Activated CD8-positive, alpha-beta memory T cell treated with anti-CD3 and anti-CD28 coated beads for 4 hours (primary cell): ENCODE data around the gene FXYD5.
A peak's percentile ranks its signal among the peaks of the same experiment; 100 is the strongest.
"Not testable (repeated sequence)": the region's sequence is repeated elsewhere in the genome, so short reads cannot be mapped to it uniquely, and the experiment has no call there.

Experiments used
- DNase-seq, 2 donors: peaks; one replicate each; pipeline ENCODE4 v3.0.0-alpha.2; 2020; ENCODE audit warnings: low read depth in 2 of 2

The FXYD5 gene

GRCh38 chr19:35136977-35137702, 17.4 kb upstream of the FXYD5 start:
- DNase-seq, result no peak

- no peak for DNase-seq
Observed at GRCh38 chr19:35138305-35138892, 16.1 kb upstream of the FXYD5 start, which contains the start of gene FXYD1. Gene FXYD1, plus strand, starts transcription at chr19:35138824. Its CDS starts 1,256 bp downstream, at chr19:35140080.

- no peak for DNase-seq
Observed at GRCh38 chr19:35140207-35140961, 14.2 kb upstream of the FXYD5 start.

GRCh38 chr19:35140962-35141836, 13.3 kb upstream of the FXYD5 start:
- DNase-seq, result peak; percentile 92 to 93

- no peak for DNase-seq
Observed at GRCh38 chr19:35141837-35142605, 12.5 kb upstream of the FXYD5 start.

- DNase-seq, result peak; percentile 43 to 51
Observed at GRCh38 chr19:35142606-35143230, 11.8 kb upstream of the FXYD5 start.

GRCh38 chr19:35143231-35143715, 11.3 kb upstream of the FXYD5 start, which contains the start of gene FXYD7:
Gene FXYD7, plus strand, starts transcription at chr19:35143255. Its CDS starts 79 bp downstream, at chr19:35143334.
- no peak for DNase-seq

GRCh38 chr19:35143818-35144217, 10.7 kb upstream of the FXYD5 start:
- DNase-seq, result no peak

- no peak for DNase-seq
Observed at GRCh38 chr19:35144259-35144599, 10.3 kb upstream of the FXYD5 start.

- no peak for DNase-seq
Observed at GRCh38 chr19:35144600-35145436, 9.7 kb upstream of the FXYD5 start.

- DNase-seq, result no peak
Observed at GRCh38 chr19:35146746-35147459, 7.6 kb upstream of the FXYD5 start.

GRCh38 chr19:35149463-35149862, 5.1 kb upstream of the FXYD5 start:
- DNase-seq, result no peak

GRCh38 chr19:35150445-35150844, 4.1 kb upstream of the FXYD5 start:
- no peak for DNase-seq

GRCh38 chr19:35151273-35152065, 3.1 kb upstream of the FXYD5 start:
- no peak for DNase-seq

GRCh38 chr19:35153129-35153522, 1.4 kb upstream of the FXYD5 start:
- DNase-seq, result not testable (repeated sequence)

- peak; percentile 48 to 62 for DNase-seq
Observed at GRCh38 chr19:35153701-35154524, 622 bp upstream of the FXYD5 start.

- no peak for DNase-seq
Observed at GRCh38 chr19:35155441-35155840, 906 bp downstream of the FXYD5 start.
